Esophagus (tissue), 2 donors: ENCODE data around the gene HIVEP3. TPM values are rescaled to one million over a fixed set of nuclear protein-coding genes. Genes with fewer than 3 reads are reported as not detected.

ENCODE experiments used
- H3K27ac ChIP-seq, 2 donors: one replicate each; pipeline ENCODE4 v1.5.1; 2013; ENCODE audit warnings: low read depth in 2 of 2, mild to moderate bottlenecking in 2 of 2, inconsistent platforms in 1 of 2, low read length in 1 of 2, moderate library complexity in 1 of 2
- H3K27me3 ChIP-seq, 2 donors: one replicate each; pipeline ENCODE4 v1.6.1; 2013; ENCODE audit warnings: low read length in 2 of 2, control low read depth in 1 of 2, mild to moderate bottlenecking in 1 of 2; ENCODE audit not compliant: insufficient read depth in 2 of 2, control insufficient read depth in 1 of 2
- H3K36me3 ChIP-seq, 2 donors: one replicate each; pipeline ENCODE4 v1.6.1; 2013; ENCODE audit warnings: low read length in 1 of 2; ENCODE audit not compliant: control insufficient read depth in 2 of 2, insufficient read depth in 2 of 2
- H3K4me1 ChIP-seq, 2 donors: one replicate each; pipeline ENCODE4 v1.6.1; 2013; ENCODE audit warnings: low read length in 1 of 2; ENCODE audit not compliant: control insufficient read depth in 2 of 2, insufficient read depth in 2 of 2
- H3K4me3 ChIP-seq, 2 donors: one replicate each; pipeline ENCODE4 v1.5.1; 2013; ENCODE audit warnings: low read length in 2 of 2, mild to moderate bottlenecking in 2 of 2, low read depth in 1 of 2, moderate library complexity in 1 of 2
- H3K9me3 ChIP-seq, 2 donors: one replicate each; pipeline ENCODE4 v1.6.1; 2013; ENCODE audit warnings: mild to moderate bottlenecking in 2 of 2, low read depth in 1 of 2, low read length in 1 of 2, moderate library complexity in 1 of 2; ENCODE audit not compliant: control insufficient read depth in 2 of 2, insufficient read depth in 1 of 2
- WGBS, 2 donors: extraction: QIAGEN DNeasy Blood & Tissue Kit; methylation state at CpG; one replicate each; pipeline ENCODE4 v1.1.7; 2013; 5-methylcytosine and 5-hydroxymethylcytosine counted together
- polyA plus RNA-seq, 2 donors: library from polyadenylated mRNA; stranded (reverse); fragments of 200-250 nt; gene quantifications; one replicate each; pipeline ENCODE4 v1.2.3, GENCODE V29; 2013
- donor health status: healthy with polysubstance abuse.
- donor health status: Bipolar disorder and iron deficiency.

Gene HIVEP3
- polyA plus RNA-seq, 2 donors: 2.7 to 10.0 TPM

DNA sequence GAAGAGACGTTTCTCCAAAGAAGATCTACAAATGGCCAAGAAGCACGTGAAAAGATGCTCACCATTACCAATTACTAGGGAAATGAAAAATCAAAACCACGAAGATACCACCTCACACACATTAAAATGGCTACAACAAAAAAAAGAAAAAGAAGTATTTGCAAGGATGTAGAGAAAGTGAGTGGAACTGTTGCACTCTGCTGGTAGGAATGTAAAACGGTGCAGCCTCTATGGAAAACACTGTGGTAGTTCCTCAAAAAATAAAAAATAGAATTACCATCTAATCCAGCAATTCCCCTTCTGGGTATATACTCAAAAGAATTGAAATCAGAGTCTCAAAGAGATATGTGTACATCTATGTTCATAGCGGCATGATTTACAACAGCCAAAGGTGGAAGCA lies 318.8 kb downstream of the HIVEP3 start:
- WGBS, 2 donors: 62 to 65% methylated on average over 5 of the region's 5 CpGs
- Histone ChIP-seq H3K4me1 (no peaks in the 10 kb centered on the region), H3K27ac (no peak overlapping the region), H3K9me3 (no peaks in the 10 kb centered on the region), H3K4me3 (no peak overlapping the region), H3K27me3 (no peaks in the 10 kb centered on the region), H3K36me3 (no peaks in the 10 kb centered on the region)

DNA sequence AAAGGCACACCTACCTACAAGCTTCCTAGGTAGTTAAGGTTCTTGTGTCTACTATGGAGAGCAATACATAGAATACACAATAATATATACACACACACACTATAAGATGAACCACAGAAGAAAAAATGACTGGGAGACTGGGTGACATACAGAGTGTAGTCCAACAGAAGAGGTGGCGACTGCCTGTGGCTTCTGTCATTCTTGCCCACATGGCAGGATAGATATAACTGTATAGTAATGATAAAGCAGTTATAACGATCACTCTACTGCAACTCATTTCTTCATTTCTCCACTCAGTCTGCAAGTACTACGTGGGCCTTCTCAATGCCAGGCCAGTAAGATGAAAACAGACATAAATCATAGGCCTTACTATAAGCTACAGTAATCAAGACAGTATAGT lies 320.4 kb downstream of the HIVEP3 start:
- no peaks in the 10 kb centered on the region for H3K27me3 ChIP-seq
- H3K4me3 ChIP-seq: no peak overlapping the region
- no peaks in the 10 kb centered on the region for H3K36me3 ChIP-seq
- H3K9me3 ChIP-seq: no peaks in the 10 kb centered on the region
- 94% methylated on average over 3 of the region's 3 CpGs for WGBS, 2 donors
- no peak overlapping the region for H3K27ac ChIP-seq
- H3K4me1 ChIP-seq: no peaks in the 10 kb centered on the region

DNA sequence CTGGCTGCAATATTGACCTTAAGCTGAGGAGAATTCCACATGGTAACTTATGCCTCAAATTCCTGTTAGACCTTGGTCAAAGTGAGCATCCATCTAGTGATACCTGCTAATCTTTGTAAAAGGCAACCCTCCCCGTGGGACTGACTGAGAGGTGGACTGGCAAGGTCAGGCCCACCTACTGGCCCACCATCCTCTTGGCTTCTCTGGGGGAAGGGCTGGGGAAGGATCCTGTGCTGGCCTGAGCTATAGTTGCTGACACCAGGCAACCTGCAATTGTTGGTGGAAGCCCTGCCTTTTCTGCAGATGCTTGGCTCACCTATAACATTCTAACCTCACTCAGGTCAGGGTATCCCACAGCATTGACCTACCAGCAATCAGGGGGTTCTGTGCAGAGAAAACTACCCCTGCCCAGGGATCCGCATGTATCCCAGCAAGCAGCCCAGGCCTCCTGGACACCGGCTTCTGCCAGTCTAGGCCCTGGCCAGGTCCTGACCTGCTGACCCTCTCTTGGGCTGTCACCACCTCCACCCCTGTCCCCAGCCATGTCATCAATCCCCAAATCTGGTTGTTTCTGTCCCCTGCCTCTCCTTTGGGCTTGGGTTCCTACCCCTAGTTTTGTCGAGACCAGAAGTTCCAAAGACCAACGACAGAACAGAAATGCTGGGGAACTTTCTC lies 326.1 kb downstream of the HIVEP3 start:
- no peaks in the 10 kb centered on the region for H3K27me3 ChIP-seq
- WGBS, 2 donors: 94 to 98% methylated on average over 5 of the region's 5 CpGs
- H3K36me3 ChIP-seq: no peaks in the 10 kb centered on the region
- H3K4me3 ChIP-seq: no peak overlapping the region
- no peaks in the 10 kb centered on the region for H3K4me1 ChIP-seq
- H3K27ac ChIP-seq: no peak overlapping the region
- peaks cover 2 to 4% of the 10 kb centered on the region in 2 donors for H3K9me3 ChIP-seq

DNA sequence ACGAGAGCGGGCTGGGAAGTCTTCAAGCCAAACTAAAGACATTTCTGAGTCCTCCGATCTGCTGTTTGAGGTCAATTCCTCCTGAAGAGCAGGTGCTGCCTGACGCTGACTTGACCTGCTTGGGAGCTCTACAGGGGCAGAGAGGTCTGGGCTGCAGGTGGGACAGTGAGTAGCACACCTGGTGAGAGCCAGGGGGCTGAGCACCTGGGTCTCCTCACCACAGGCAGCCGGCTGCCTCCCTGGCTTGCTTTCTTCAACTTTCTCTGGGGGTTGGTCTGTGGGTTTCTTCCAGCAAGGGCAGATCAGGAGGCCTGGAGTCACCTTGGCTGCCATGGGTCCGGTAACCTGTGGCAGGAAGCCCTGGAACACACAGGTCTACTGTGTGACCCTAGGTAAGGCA lies 326.8 kb downstream of the HIVEP3 start:
- 93 to 98% methylated on average over 6 of the region's 6 CpGs for WGBS, 2 donors
- Histone ChIP-seq H3K4me3 (no peak overlapping the region), H3K27ac (no peak overlapping the region), H3K36me3 (no peaks in the 10 kb centered on the region), H3K9me3 (peaks cover 2 to 4% of the 10 kb centered on the region in 2 donors), H3K27me3 (no peaks in the 10 kb centered on the region), H3K4me1 (no peaks in the 10 kb centered on the region)

DNA sequence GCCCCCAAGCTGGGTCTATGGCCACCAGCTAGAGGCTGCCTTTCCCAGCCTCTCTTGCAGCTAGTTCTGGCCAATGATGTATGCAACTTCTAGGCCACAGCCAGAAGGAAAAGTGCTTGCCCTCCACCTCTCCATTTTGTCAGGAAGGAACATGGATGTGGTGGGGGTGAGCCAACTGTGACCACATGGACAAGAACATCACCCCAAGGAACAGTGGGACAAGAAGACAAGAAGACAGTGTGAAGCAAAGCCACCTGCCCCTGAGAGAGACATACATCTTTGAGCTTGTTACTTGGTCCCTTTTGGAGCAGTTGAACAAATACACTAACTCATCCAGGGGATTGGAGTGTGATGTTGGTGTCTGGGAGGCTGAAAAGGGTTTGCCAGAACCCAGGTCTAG lies 328.4 kb downstream of the HIVEP3 start:
- Histone ChIP-seq H3K9me3 (peaks cover 2 to 4% of the 10 kb centered on the region in 2 donors), H3K27me3 (no peaks in the 10 kb centered on the region), H3K27ac (no peak overlapping the region), H3K4me1 (no peaks in the 10 kb centered on the region), H3K36me3 (no peaks in the 10 kb centered on the region), H3K4me3 (no peak overlapping the region)

DNA sequence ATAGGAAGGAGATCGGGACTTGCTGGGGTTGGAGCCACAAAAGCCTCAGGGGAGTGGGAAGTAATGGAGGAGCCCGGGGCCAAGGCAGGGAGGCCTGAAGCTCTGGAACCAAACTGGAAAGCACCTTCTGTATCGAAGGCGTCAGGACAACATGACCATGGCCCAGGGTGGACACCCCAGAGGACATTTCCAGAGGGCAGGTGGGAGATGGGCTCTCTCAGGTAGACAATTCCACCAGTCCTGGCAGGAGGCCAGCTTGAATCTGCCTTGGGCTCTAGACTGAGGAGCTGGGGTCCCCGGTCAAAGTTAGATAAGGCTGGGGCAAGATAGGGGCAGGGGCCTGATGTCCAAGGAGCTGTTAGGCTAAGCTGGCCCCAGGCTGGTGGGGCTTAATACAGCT lies 329.3 kb downstream of the HIVEP3 start:
- Histone ChIP-seq H3K9me3 (peaks cover 2 to 4% of the 10 kb centered on the region in 2 donors), H3K27me3 (no peaks in the 10 kb centered on the region), H3K4me3 (no peak overlapping the region), H3K36me3 (peaks cover 0 to under 1% of the 10 kb centered on the region in 2 donors), H3K27ac (no peak overlapping the region), H3K4me1 (no peaks in the 10 kb centered on the region)
- WGBS, 2 donors: 96% methylated on average over 5 of the region's 5 CpGs

DNA sequence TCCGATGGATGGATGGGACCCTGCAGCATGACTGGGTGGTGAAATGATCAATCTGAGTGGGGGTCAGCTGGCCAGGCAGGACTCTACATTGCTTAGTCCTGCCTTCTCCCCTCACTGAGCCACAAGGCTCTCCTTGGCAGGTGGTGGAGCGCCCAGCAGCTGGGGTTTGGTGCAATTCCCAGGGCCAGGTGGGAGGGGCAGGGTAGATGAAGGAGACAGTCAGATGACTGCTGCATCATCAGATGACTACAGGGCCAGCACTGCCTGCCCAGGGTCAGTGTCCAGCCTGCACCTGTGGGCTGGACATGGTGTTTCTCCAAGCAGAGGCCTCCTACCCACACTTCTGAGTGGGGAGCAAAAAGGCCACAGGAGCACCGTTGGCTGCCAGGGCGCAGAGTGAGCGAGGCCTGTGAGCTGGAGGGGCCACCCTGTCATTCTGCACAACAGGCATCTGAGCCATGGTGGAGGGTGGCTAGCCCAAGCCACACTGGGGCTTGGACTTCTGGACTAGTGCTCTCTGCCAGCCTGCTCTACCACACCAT lies 330.3 kb downstream of the HIVEP3 start:
- no peaks in the 10 kb centered on the region for H3K27me3 ChIP-seq
- H3K36me3 ChIP-seq: peaks cover 0 to 7% of the 10 kb centered on the region in 2 donors
- H3K9me3 ChIP-seq: peaks cover 2 to 4% of the 10 kb centered on the region in 2 donors
- H3K4me1 ChIP-seq: no peaks in the 10 kb centered on the region
- 87 to 95% methylated on average over 5 of the region's 5 CpGs for WGBS, 2 donors
- H3K27ac ChIP-seq: no peak overlapping the region
- H3K4me3 ChIP-seq: no peak overlapping the region

DNA sequence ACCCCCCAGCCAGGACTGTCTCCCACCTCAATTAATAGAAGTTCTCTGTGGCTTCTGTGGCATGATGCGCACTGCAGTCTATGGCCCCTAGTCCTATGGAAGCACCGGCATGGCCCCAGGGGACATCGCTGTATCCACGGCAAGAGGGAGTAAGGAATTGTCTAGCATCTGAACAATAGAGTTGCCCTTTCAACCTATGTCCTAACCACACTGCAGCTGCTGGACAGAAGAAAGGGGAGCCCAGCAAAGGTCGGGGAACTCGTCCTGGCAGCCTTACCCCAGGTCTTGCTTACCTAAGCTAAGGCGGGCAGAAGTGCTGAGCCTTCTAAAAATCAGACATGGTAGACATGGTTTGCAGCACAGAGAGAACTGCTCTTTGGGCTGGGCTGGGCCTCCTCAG lies 330.9 kb downstream of the HIVEP3 start:
- peaks cover 2 to 4% of the 10 kb centered on the region in 2 donors for H3K9me3 ChIP-seq
- H3K27ac ChIP-seq: no peak overlapping the region
- H3K4me3 ChIP-seq: no peak overlapping the region
- H3K36me3 ChIP-seq: peaks cover 0 to 7% of the 10 kb centered on the region in 2 donors
- WGBS, 2 donors: 96 to 97% methylated on average over 7 of the region's 7 CpGs
- H3K4me1 ChIP-seq: no peaks in the 10 kb centered on the region
- no peaks in the 10 kb centered on the region for H3K27me3 ChIP-seq

DNA sequence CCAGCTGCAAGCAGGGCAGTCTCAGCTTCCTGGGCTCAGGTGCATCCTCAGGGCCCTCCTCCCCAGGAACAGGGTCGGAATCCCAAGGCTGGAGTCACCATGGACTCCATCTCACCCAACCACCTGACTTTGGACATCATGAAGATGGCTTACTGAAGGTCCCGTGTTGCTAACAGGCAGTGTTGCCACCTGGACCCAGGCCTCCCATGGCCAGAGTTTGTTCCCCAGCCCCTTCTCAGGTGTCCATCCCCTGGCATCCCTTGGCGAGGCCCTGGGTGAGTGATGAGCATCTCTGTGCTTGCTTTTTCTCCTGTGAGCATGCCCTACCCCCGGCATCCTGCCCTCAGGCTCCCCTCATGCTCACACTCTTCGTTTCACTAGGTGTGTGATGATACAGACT lies 332.5 kb downstream of the HIVEP3 start:
- Histone ChIP-seq H3K27ac (no peak overlapping the region), H3K36me3 (peaks cover 0 to 7% of the 10 kb centered on the region in 2 donors), H3K4me3 (no peak overlapping the region), H3K4me1 (no peaks in the 10 kb centered on the region), H3K27me3 (no peaks in the 10 kb centered on the region), H3K9me3 (peaks cover 0 to 2% of the 10 kb centered on the region in 2 donors)
- WGBS, 2 donors: 92 to 94% methylated on average over 5 of the region's 5 CpGs
